Right lobe of liver (tissue), 6 donors: ENCODE measurements around the gene APBA2. TPM values are rescaled to one million over a fixed set of nuclear protein-coding genes. Genes with fewer than 3 reads are reported as not detected.

Experiments
- ATAC-seq, 4 donors: fragments of 200-7000 bp; cut with Tn5 transposase; one replicate each; pipeline ENCODE4 v1.9.1; 2020; ENCODE audit warnings: mild to moderate bottlenecking in 4 of 4, moderate library complexity in 4 of 4
- DNase-seq, 3 donors: peaks; one replicate each; pipeline ENCODE4 v3.0.0-alpha.2; 2020
- H3K27ac ChIP-seq, 3 donors: fragments of 200-600 bp; one replicate each; pipeline ENCODE4 v1.8.0; 2022
- H3K27me3 ChIP-seq, 2 donors: fragments of 200-600 bp; one replicate each; pipeline ENCODE4 v1.8.0; 2022
- H3K36me3 ChIP-seq, 4 donors: fragments of 200-600 bp; sonication (generic) in 1 of 4; one replicate each; pipeline versions ENCODE4 v1.5.1 to v1.8.0; 2017 to 2022; ENCODE audit warnings: control low read depth in 1 of 4
- H3K4me1 ChIP-seq, 4 donors: fragments of 200-600 bp; sonication (generic) in 1 of 4; one replicate each; pipeline versions ENCODE4 v1.5.1 to v1.8.0; 2017 to 2022; ENCODE audit warnings: control low read depth in 1 of 4
- H3K4me3 ChIP-seq, 3 donors: fragments of 200-600 bp; one replicate each; pipeline ENCODE4 v1.8.0; 2022
- H3K9me3 ChIP-seq, 4 donors: fragments of 200-600 bp; sonication (generic) in 1 of 4; one replicate each; pipeline versions ENCODE4 v1.5.1 to v1.8.0; 2017 to 2022; ENCODE audit warnings: control low read depth in 1 of 4
- POLR2A ChIP-seq: fragments of 450-650 bp; IDR thresholded peaks from one replicate; pipeline ENCODE4 v1.6.1; 2017; ENCODE audit warnings: antibody characterized with exemption, mild to moderate bottlenecking
- WGBS: methylation state at CpG from one replicate; pipeline ENCODE4 v1.1.6; 2018; ENCODE audit warnings: low coverage, low lambda C conversion rate; ENCODE audit not compliant: insufficient coverage; ENCODE audit errors: missing lambda C conversion rate; 5-methylcytosine and 5-hydroxymethylcytosine counted together
- intact Hi-C, 2 donors: fragments of 100-400 bp; cut with DNase I; formaldehyde crosslinking; loops; one replicate each; pipeline versions ENCODE4 v1.11.2 to v1.14.1; 2022
- total RNA-seq, 6 experiments: library from RNA; depleted of rRNA in 2 of 6; stranded (reverse); fragments of >200 nt in 2 of 6; fragmentation: NEBNext Ultra II Directional in 3 of 6; extraction: Animal tissue kit (Norgen Biotek cat#: 25700) in 3 of 6; gene quantifications; one replicate each; pipeline versions ENCODE4 v1.1.0 to v1.2.4, GENCODE V29; 2016 to 2023
- TF ChIP-seq, protein P1 (sequence below), 4 donors: fragments of 200-600 bp in 3 of 4; fragments of 450-650 bp in 1 of 4; IDR thresholded peaks; one replicate each; pipeline versions ENCODE4 v1.5.1 to v1.8.0; 2016 to 2022; ENCODE audit warnings: antibody characterized with exemption in 4 of 4, mild to moderate bottlenecking in 2 of 4
- donor health status: DM: no; HTN: yes; CAD: no.
- donor health status: DM: no; HTN: no; CAD: no.
- donor health status: DM: no; HTN: no; CAD: no.
- donor health status: DM: no; HTN: yes; CAD: no.
- donor health status: DM: no; HTN: yes; CAD: no.

Gene APBA2
- total RNA-seq, 6 experiments from 2014 or later, result 0.51 to 0.75 (median 0.69) TPM

DNA sequence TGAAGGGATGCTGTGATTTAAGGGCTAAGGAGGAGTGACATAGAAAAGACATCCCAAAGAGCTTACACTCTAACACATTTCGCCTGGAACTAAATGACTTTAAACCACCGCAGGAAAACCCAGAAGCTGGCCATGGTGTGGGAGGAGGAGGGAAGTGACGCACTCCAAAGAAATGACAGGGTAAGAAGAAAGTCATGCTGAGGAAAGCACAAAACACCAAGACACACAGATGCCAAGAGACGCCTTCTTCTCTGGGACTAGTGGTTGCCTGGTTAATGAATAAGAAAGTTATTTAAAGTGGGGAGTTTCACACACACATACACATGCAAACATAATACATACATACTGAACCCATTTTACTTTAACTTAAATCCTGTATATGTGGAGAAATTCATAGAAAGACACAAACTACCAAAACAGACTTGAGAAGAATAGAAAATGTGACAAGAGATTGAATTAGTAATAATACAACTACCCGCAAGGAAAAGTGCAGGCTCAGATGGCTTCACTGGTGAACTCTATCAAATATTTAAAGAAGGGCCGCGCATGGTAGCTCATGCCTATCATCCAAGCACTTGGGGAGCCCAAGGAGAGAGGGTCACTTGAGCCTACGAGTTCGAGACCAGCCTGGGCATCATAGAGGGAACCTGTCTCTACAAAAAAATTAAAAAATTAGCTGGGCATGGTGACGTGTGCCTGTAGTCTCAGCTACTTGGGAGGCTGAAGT is 258.3 kb downstream of the APBA2 start:
- no peak for TF ChIP-seq POLR2A
- TF ChIP-seq, protein P1, sequence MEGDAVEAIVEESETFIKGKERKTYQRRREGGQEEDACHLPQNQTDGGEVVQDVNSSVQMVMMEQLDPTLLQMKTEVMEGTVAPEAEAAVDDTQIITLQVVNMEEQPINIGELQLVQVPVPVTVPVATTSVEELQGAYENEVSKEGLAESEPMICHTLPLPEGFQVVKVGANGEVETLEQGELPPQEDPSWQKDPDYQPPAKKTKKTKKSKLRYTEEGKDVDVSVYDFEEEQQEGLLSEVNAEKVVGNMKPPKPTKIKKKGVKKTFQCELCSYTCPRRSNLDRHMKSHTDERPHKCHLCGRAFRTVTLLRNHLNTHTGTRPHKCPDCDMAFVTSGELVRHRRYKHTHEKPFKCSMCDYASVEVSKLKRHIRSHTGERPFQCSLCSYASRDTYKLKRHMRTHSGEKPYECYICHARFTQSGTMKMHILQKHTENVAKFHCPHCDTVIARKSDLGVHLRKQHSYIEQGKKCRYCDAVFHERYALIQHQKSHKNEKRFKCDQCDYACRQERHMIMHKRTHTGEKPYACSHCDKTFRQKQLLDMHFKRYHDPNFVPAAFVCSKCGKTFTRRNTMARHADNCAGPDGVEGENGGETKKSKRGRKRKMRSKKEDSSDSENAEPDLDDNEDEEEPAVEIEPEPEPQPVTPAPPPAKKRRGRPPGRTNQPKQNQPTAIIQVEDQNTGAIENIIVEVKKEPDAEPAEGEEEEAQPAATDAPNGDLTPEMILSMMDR (IDR thresholded peaks at IDR 0.05), result no peak
- H3K4me1 ChIP-seq, result no peaks in the 10 kb centered on the region
- no peaks in the 10 kb centered on the region for H3K9me3 ChIP-seq
- no peaks in the 10 kb centered on the region for H3K36me3 ChIP-seq
- no peak for DNase-seq
- intact Hi-C loops, result no loop called here
- no peak overlapping the region for H3K4me3 ChIP-seq
- 73% methylated on average over 9 of the region's 10 CpGs for WGBS
- no peaks in the 10 kb centered on the region for H3K27me3 ChIP-seq
- H3K27ac ChIP-seq, result no peak overlapping the region
- ATAC-seq, result no peak

- Histone ChIP-seq H3K27ac (no peak overlapping the region), H3K4me3 (no peak overlapping the region), H3K36me3 (no peaks in the 10 kb centered on the region), H3K27me3 (no peaks in the 10 kb centered on the region), H3K9me3 (no peaks in the 10 kb centered on the region), H3K4me1 (no peaks in the 10 kb centered on the region)
- intact Hi-C loops, result no loop called here
- TF ChIP-seq, protein P1 (IDR thresholded peaks at IDR 0.05), result no peak
- TF ChIP-seq POLR2A, result no peak
- ATAC-seq (no peak), DNase-seq (no peak)
- no CpG with 5 or more reads among the region's 18 CpGs for WGBS
These were observed 263.9 kb downstream of the APBA2 start for GRCh38 chr15:29149738-29150075.

GRCh38 chr15:29150515-29151483 is 265.0 kb downstream of the APBA2 start:
- WGBS, result 72% methylated on average over 12 of the region's 15 CpGs
- DNase-seq (no peak), ATAC-seq (no peak)
- Histone ChIP-seq H3K27ac (no peak overlapping the region), H3K27me3 (no peaks in the 10 kb centered on the region), H3K4me1 (no peaks in the 10 kb centered on the region), H3K9me3 (no peaks in the 10 kb centered on the region), H3K4me3 (no peak overlapping the region), H3K36me3 (no peaks in the 10 kb centered on the region)
- intact Hi-C loops, result no loop called here
- TF ChIP-seq, protein P1 (IDR thresholded peaks at IDR 0.05), result no peak
- TF ChIP-seq POLR2A, result no peak

DNA sequence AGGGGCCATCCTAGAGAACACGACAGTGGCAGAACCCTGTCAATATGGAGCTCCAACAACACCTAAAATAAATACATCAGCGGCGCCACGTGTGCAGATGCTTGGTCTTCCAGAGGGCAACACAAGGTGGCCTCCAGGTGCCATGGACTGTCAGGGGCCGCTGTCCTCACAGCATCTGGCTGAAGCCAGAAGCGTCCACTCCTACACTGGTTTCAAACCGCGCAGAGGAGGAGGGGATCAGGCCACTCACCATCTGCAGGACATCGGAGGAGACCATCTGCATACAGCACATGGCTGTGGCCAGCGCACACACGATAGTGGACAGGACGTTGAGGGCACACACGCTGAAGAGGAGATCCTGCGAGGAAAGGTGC is 265.7 kb downstream of the APBA2 start:
- H3K27me3 ChIP-seq, result no peaks in the 10 kb centered on the region
- H3K4me1 ChIP-seq, result no peaks in the 10 kb centered on the region
- no peaks in the 10 kb centered on the region for H3K36me3 ChIP-seq
- TF ChIP-seq, protein P1 (IDR thresholded peaks at IDR 0.05), result no peak
- TF ChIP-seq POLR2A, result no peak
- WGBS, result 80% methylated on average over 5 of the region's 14 CpGs
- intact Hi-C loops, result no loop called here
- H3K4me3 ChIP-seq, result no peak overlapping the region
- no peak overlapping the region for H3K27ac ChIP-seq
- ATAC-seq (no peak), DNase-seq (no peak)
- H3K9me3 ChIP-seq, result no peaks in the 10 kb centered on the region
